GM12892 (cell line): ENCODE data around the gene DEPP1.

ENCODE experiments used
- POLR2AphosphoS5 ChIP-seq: IDR thresholded peaks from 2 replicates; pipeline ENCODE4 v1.6.1; 2011; ENCODE audit warnings: low read depth, low read length, control low read depth
- TAF1 ChIP-seq: IDR thresholded peaks from 2 replicates; pipeline ENCODE4 v1.6.1; 2011; ENCODE audit warnings: low read depth, mild to moderate bottlenecking, control low read depth, low read length, borderline replicate concordance

DNA sequence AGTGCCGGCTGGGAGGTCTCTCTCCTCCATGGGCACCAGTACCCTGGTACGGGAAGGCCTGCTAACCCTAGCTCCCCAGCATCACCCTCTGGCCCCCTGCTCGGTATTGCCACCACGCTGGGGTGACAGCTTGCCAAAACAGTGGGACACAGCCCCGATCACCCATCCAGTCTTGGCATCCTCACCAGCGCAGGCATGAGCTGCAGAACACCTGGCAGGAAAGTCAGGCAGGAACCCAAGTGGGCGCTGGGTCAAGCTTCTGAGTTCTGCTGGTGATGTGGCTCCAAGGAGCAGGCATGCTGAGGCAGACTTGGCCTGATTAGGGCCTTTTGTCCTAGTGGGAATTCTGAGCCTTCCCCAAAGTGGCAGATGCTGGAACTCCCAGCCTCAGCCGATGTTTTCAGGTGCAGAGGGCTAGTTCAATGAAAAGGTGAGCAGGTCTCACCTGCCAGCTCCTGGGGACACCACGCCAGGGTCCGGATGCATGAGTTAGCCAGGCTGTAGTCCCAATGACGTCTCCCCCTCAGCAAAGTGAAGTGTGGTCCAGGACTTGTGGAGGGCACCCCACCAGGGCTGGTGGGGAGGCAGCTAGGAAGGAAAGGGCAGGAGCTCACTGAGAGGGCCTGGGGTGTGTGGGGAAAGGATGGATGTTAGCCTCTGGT lies 13.6 kb upstream of the DEPP1 start:
- TF ChIP-seq TAF1 (no peak), POLR2AphosphoS5 (no peak)
